SK-N-SH (cell line): ENCODE measurements around the gene SLC46A1. TPM values are rescaled to one million over a fixed set of nuclear protein-coding genes. Genes with fewer than 3 reads are reported as not detected.

Experiments used
- CTCF ChIA-PET: fragments of 300-600, 350-600 bp; formaldehyde crosslinking; extraction: SDS; loops from one replicate; lab custom pipeline; 2021; lab: Yijun Ruan, JAX
- POLR2A ChIA-PET: fragments of 350-600 bp; sonication (Branson Sonifier 250); formaldehyde crosslinking; extraction: SDS; loops from one replicate; lab custom pipeline; 2020; ENCODE audit warnings: antibody characterized with exemption, inconsistent platforms; lab: Yijun Ruan, JAX
- DNase-seq: peaks from one replicate; pipeline ENCODE4 v3.0.0; 2012
- H2AFZ ChIP-seq: fragments of 200-600 bp; sonication (generic); 2 replicates; pipeline ENCODE4 v1.8.1; 2016; ENCODE audit warnings: antibody characterized with exemption, mild to moderate bottlenecking, low read depth
- H3F3A ChIP-seq: fragments of 200-600 bp; sonication (generic); replicated peaks from 2 replicates; pipeline ENCODE3; 2016; ENCODE audit warnings: antibody characterized with exemption, mild to moderate bottlenecking; ENCODE audit not compliant: insufficient read depth
- H3K27ac ChIP-seq, 2 experiments: fragments of 200-500 bp in 1 of 2; fragments of 200-600 bp in 1 of 2; sonication (Bioruptor generic) in 1 of 2; sonication (generic), shearing (Covaris generic) in 1 of 2; 2 replicates each; pipeline versions ENCODE4 v1.5.1 to v1.6.1; 2014 to 2016; ENCODE audit warnings: low read depth in 2 of 2, inconsistent platforms in 1 of 2, low read length in 1 of 2, mild to moderate bottlenecking in 1 of 2, mixed read lengths in 1 of 2
- H3K27me3 ChIP-seq: fragments of 200-600 bp; sonication (generic), shearing (Covaris generic); 2 replicates; pipeline ENCODE4 v1.6.1; 2016; ENCODE audit warnings: mixed run types; ENCODE audit not compliant: insufficient read depth
- H3K36me3 ChIP-seq, 2 experiments: fragments of 200-500 bp in 1 of 2; fragments of 200-600 bp in 1 of 2; sonication (Bioruptor generic) in 1 of 2; sonication (generic) in 1 of 2; replicated peaks in 1 of 2; 2 replicates each; pipeline versions ENCODE3 to v1.5.1; 2014 to 2016; ENCODE audit warnings: low read length in 1 of 2, mild to moderate bottlenecking in 1 of 2; ENCODE audit not compliant: insufficient read depth in 2 of 2, control insufficient read depth in 1 of 2
- H3K4me1 ChIP-seq, 2 experiments: fragments of 200-500 bp in 1 of 2; fragments of 200-600 bp in 1 of 2; sonication (Bioruptor generic) in 1 of 2; sonication (generic), shearing (Covaris generic) in 1 of 2; 2 replicates each; pipeline versions ENCODE4 v1.5.1 to v1.6.1; 2014 to 2016; ENCODE audit warnings: low read depth in 1 of 2, low read length in 1 of 2, mixed run types in 1 of 2; ENCODE audit not compliant: insufficient read depth in 2 of 2, control insufficient read depth in 1 of 2
- H3K4me2 ChIP-seq: fragments of 200-600 bp; sonication (generic), shearing (Covaris generic); 2 replicates; pipeline ENCODE4 v1.6.1; 2017; ENCODE audit warnings: mixed run types
- H3K4me3 ChIP-seq, 2 experiments: fragments of 200-500 bp in 1 of 2; fragments of 200-600 bp in 1 of 2; sonication (Bioruptor generic) in 1 of 2; sonication (generic), shearing (Covaris generic) in 1 of 2; 2 replicates each; pipeline versions ENCODE4 v1.5.1 to v1.8.1; 2014 to 2016; ENCODE audit warnings: low read depth in 2 of 2, inconsistent platforms in 1 of 2, low read length in 1 of 2, mild to moderate bottlenecking in 1 of 2, mixed read lengths in 1 of 2, moderate library complexity in 1 of 2
- H3K79me2 ChIP-seq: fragments of 200-600 bp; sonication (generic); 2 replicates; pipeline ENCODE4 v1.8.1; 2017; ENCODE audit warnings: mild to moderate bottlenecking; ENCODE audit not compliant: insufficient read depth
- H3K9ac ChIP-seq: fragments of 200-600 bp; sonication (generic); 2 replicates; pipeline ENCODE4 v1.6.1; 2017; ENCODE audit warnings: mixed run types
- H3K9me2 ChIP-seq: fragments of 200-600 bp; sonication (generic); 2 replicates; pipeline ENCODE4 v1.6.1; 2017; ENCODE audit warnings: mixed run types
- H3K9me3 ChIP-seq: fragments of 200-600 bp; sonication (generic); 2 replicates; pipeline ENCODE4 v1.6.1; 2017; ENCODE audit warnings: mixed run types, mild to moderate bottlenecking, moderate library complexity
- H4K20me1 ChIP-seq: fragments of 200-600 bp; sonication (generic); 2 replicates; pipeline ENCODE4 v1.6.1; 2017; ENCODE audit warnings: mild to moderate bottlenecking, mixed run types; ENCODE audit not compliant: insufficient read depth
- CHD2 ChIP-seq: fragments of 150-350 bp; IDR thresholded peaks from 2 replicates; pipeline ENCODE4 v1.6.1; 2018; ENCODE audit warnings: low read length; ENCODE audit not compliant: partially characterized antibody
- ELF1 ChIP-seq: IDR thresholded peaks from 2 replicates; pipeline ENCODE4 v1.4.0; 2012
- EP300 ChIP-seq, 2 experiments: IDR thresholded peaks; 2 replicates each; pipeline versions ENCODE4 v1.4.0 to v1.6.1; 2012; ENCODE audit warnings: borderline replicate concordance in 1 of 2, low read depth in 1 of 2, low read length in 1 of 2
- FOSL2 ChIP-seq: IDR thresholded peaks from 2 replicates; pipeline ENCODE4 v1.4.0; 2012; ENCODE audit warnings: low read depth, mild to moderate bottlenecking, moderate library complexity, borderline replicate concordance
- GATA2 ChIP-seq: sonication (generic); formaldehyde crosslinking; IDR thresholded peaks from 2 replicates; pipeline ENCODE4 v1.5.0; 2020; ENCODE audit warnings: mild to moderate bottlenecking, missing genetic modification reagents
- JUND ChIP-seq: IDR thresholded peaks from 2 replicates; pipeline ENCODE4 v1.4.0; 2012
- POLR2AphosphoS5 ChIP-seq: IDR thresholded peaks from 2 replicates; pipeline ENCODE4 v1.6.1; 2012; ENCODE audit warnings: low read depth, low read length
- SIN3A ChIP-seq: IDR thresholded peaks from 2 replicates; pipeline ENCODE4 v1.6.1; 2012; ENCODE audit warnings: low read depth, mild to moderate bottlenecking, low read length, moderate library complexity, borderline replicate concordance
- TAF1 ChIP-seq: IDR thresholded peaks from 2 replicates; pipeline ENCODE4 v1.6.1; 2012; ENCODE audit warnings: low read depth, mild to moderate bottlenecking, low read length, moderate library complexity, borderline replicate concordance
- TEAD4 ChIP-seq: IDR thresholded peaks from 2 replicates; pipeline ENCODE4 v1.4.0; 2012; ENCODE audit warnings: mild to moderate bottlenecking, borderline replicate concordance; ENCODE audit not compliant: insufficient read depth
- WGBS: methylation state at CpG from one replicate; pipeline ENCODE4 v1.1.6; 2017; ENCODE audit warnings: low lambda C conversion rate; 5-methylcytosine and 5-hydroxymethylcytosine counted together
- polyA plus RNA-seq, 3 experiments: library from polyadenylated mRNA; depleted of rRNA; stranded (reverse); fragments of >200 nt; gene quantifications; 2 replicates each; pipeline ENCODE4 v1.2.3, GENCODE V29; 2012
- TF ChIP-seq, protein P1 (sequence below): fragments of 150-350 bp; IDR thresholded peaks from 2 replicates; pipeline ENCODE4 v1.6.1; 2016; ENCODE audit warnings: mild to moderate bottlenecking, low read depth, low read length
- TF ChIP-seq, protein P2 (sequence below): IDR thresholded peaks from 2 replicates; pipeline ENCODE4 v1.4.0; 2012; ENCODE audit warnings: low read depth, borderline replicate concordance
- TF ChIP-seq, protein P3 (sequence below): IDR thresholded peaks from 2 replicates; pipeline ENCODE4 v1.4.0; 2012; ENCODE audit warnings: low read depth

SLC46A1 gene
- polyA plus RNA-seq, 1 of the 3 experiments (the other 2 are of a cell fraction): 4.3 TPM

DNA sequence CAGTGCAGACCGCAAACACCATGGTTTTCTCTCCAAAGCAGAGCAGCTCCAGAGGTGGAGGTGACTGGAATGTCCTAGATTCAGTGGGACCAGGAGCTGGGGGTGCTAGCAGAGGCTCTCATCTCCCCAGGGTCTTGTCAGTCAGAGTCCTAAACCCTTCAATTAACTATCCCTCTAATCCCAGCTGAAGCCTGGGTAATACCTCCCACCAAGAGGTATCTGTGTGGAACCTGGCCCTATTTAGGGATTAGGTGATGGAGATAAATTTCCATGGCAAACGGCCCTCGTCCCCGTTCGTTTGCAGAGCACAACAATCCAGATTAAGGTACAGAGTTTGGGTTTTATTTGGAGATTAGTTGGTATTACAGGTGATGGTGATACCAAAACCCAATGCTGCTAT lies 42.8 kb downstream of the SLC46A1 start:
- no peak for TF ChIP-seq SIN3A
- TF ChIP-seq JUND: no peak
- TF ChIP-seq FOSL2: no peak
- TF ChIP-seq, protein P1, sequence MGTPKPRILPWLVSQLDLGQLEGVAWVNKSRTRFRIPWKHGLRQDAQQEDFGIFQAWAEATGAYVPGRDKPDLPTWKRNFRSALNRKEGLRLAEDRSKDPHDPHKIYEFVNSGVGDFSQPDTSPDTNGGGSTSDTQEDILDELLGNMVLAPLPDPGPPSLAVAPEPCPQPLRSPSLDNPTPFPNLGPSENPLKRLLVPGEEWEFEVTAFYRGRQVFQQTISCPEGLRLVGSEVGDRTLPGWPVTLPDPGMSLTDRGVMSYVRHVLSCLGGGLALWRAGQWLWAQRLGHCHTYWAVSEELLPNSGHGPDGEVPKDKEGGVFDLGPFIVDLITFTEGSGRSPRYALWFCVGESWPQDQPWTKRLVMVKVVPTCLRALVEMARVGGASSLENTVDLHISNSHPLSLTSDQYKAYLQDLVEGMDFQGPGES: no peak
- no peak for TF ChIP-seq TEAD4
- TF ChIP-seq POLR2AphosphoS5: no peak
- TF ChIP-seq CHD2: no peak
- TF ChIP-seq, protein P2, sequence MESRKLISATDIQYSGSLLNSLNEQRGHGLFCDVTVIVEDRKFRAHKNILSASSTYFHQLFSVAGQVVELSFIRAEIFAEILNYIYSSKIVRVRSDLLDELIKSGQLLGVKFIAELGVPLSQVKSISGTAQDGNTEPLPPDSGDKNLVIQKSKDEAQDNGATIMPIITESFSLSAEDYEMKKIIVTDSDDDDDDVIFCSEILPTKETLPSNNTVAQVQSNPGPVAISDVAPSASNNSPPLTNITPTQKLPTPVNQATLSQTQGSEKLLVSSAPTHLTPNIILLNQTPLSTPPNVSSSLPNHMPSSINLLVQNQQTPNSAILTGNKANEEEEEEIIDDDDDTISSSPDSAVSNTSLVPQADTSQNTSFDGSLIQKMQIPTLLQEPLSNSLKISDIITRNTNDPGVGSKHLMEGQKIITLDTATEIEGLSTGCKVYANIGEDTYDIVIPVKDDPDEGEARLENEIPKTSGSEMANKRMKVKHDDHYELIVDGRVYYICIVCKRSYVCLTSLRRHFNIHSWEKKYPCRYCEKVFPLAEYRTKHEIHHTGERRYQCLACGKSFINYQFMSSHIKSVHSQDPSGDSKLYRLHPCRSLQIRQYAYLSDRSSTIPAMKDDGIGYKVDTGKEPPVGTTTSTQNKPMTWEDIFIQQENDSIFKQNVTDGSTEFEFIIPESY: no peak
- TF ChIP-seq TAF1: no peak
- TF ChIP-seq GATA2 (CRISPR knock-in tag): no peak
- Histone ChIP-seq H4K20me1 (no peaks in the 10 kb centered on the region), H3K4me3 (no peak overlapping the region), H3K4me1 (peaks cover 4 to 5% of the 10 kb centered on the region in 2 experiments; a peak in 3 of 4 replicates), H3K79me2 (peaks cover 12% of the 10 kb centered on the region), H3F3A (peaks cover 6% of the 10 kb centered on the region), H2AFZ (no peak overlapping the region), H3K9me3 (no peaks in the 10 kb centered on the region), H3K27me3 (no peaks in the 10 kb centered on the region), H3K36me3 (peaks cover 22 to 44% of the 10 kb centered on the region in 2 experiments), H3K9ac (no peak overlapping the region), H3K4me2 (no peak overlapping the region), H3K27ac (no peak overlapping the region), H3K9me2 (no peaks in the 10 kb centered on the region)
- WGBS: 94% methylated on average over 5 of the region's 5 CpGs
- ChIA-PET CTCF (no interaction called here), POLR2A (no interaction called here)
- no peak for DNase-seq

DNA sequence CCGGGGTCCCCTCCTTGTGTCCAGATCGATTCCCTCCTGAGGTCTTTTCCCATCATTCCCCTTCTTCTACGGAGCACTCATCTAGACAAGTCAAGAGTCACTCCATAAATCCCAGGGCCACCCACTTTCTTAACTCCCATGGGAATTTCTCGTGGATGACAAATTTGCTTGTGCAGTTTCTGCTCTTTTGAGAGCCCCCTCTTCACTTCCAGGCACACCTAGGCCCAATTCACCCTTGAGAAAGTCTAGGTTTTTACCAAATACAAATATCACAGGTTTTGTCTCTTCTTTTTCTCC lies 48.2 kb downstream of the SLC46A1 start:
- Histone ChIP-seq H3F3A (no peaks in the 10 kb centered on the region), H3K36me3 (peaks cover 47% of the 10 kb centered on the region in 2 experiments), H3K9me2 (no peaks in the 10 kb centered on the region), H3K79me2 (peaks cover 41% of the 10 kb centered on the region), H3K4me2 (peak overlapping the region; percentile 94), H3K4me1 (peaks cover 14 to 15% of the 10 kb centered on the region in 2 experiments; a peak in 3 of 4 replicates), H3K9ac (peak overlapping the region; percentile 94), H4K20me1 (no peaks in the 10 kb centered on the region), H3K27me3 (no peaks in the 10 kb centered on the region), H3K27ac (peak overlapping the region; percentile 34 to 69; a peak in 2 of 4 replicates), H3K9me3 (no peaks in the 10 kb centered on the region), H3K4me3 (peak overlapping the region; percentile 93 to 99), H2AFZ (peak overlapping the region; percentile 76; the same call in 1 of the 2 replicates)
- WGBS: 0% methylated on average over 4 of the region's 4 CpGs
- POLR2A ChIA-PET: interaction anchor here (1.0 to 3.0 kb wide), 5 partner anchors 9 to 22 kb away, joined by 3 to 34 read pairs (median 15); partner anchors contain the start of genes IFT20, SARM1, TNFAIP1 and VTN
- CTCF ChIA-PET: interaction anchor here (0.8 to 2.1 kb wide), 5 partner anchors 11 to 59 kb away, joined by 3 to 7 read pairs (median 5); partner anchors contain the start of genes IFT20, TNFAIP1 and VTN
- TF ChIP-seq, protein P3, sequence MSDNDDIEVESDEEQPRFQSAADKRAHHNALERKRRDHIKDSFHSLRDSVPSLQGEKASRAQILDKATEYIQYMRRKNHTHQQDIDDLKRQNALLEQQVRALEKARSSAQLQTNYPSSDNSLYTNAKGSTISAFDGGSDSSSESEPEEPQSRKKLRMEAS: no peak
- TF ChIP-seq, protein P1: no peak
- TF ChIP-seq ELF1 (no peak), FOSL2 (no peak), EP300 (IDR thresholded peaks at IDR 0.05; ENCODE audit: borderline replicate concordance in 1 of 2, low read depth in 1 of 2, low read length in 1 of 2) (no peak)
- TF ChIP-seq, protein P2: no peak
- DNase-seq: no peak
